NCI-H2196 (cell line): Measurements from ENCODE around the gene STIMATE.

ENCODE experiments used
- DNase-seq: peaks from one replicate; lab custom pipeline; 2025; ENCODE audit not compliant: unreplicated experiment; lab: John Stamatoyannopoulos, UW

STIMATE gene

DNA sequence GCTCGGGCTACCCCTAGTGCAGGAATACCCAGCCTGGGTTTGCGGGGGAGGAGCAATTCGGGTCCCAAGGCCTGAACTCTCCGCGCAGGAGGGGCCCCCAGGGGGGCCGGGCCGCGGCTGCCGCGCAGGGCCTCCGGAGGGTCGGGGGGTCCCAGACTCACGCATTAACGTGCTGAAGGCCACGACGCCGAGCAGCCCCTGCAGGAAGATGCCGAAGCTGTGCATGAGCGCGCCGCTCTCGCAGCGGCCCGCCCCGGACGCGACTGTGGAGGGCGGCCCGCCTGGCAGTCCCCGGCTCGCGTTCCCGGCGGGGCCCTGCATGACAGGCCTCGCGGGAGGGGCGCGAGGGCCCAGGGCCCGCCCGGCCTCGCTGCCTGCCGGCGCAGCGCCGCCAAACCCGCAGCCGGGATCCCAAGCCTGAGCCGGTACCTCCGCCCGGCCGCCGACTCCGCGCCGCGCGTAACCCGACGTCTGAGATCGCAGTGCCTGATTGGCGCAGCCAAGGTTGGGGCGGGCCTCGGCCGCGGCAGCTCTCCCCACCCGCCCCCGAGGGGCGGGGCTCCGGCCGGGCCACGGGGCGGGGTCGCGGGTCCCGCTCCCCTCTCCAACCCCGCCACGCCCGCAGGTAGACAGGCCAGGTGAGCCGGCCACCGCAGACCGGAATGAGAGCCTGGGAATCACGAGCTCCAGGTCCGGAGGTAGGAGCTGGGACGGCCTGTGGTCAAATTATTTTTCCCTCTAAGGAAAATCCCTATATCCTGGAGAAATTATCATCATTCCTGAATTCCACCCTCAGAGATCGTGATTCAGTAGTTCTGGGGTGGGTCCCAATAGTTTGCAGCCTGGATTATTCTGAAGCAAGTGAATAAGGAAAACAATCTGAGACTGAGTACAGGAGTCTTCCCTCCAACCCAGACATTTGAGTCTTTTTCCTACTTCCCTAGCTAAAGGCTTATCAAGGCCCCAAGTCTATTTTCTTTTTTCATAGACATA lies at the start of gene STIMATE:
TSS of gene STIMATE (minus strand) at position 419 of the 993 bp plus-strand sequence. CDS start at position 321, 98 bp downstream.
- peak; percentile 68 for DNase-seq

DNA sequence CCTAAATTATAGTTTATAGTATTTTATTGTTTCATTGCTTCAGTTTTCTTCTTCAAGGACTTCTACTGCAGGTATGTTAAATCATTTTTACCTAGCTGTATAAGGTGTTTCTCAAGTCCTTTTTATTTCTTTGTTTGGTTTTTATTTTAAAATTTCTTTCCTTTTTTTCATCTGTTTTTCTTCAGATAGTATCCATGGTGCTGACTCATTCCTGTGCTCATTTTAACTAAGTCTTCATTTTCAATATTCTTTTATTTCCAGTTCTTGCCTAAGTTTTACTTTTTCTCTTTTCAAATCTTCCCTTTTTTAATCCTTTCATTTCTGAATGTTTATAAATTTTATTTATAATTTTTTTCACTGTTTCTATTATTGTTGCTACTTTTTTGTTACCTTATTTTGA lies 42.3 kb upstream of the STIMATE start:
- DNase-seq = no peak

DNA sequence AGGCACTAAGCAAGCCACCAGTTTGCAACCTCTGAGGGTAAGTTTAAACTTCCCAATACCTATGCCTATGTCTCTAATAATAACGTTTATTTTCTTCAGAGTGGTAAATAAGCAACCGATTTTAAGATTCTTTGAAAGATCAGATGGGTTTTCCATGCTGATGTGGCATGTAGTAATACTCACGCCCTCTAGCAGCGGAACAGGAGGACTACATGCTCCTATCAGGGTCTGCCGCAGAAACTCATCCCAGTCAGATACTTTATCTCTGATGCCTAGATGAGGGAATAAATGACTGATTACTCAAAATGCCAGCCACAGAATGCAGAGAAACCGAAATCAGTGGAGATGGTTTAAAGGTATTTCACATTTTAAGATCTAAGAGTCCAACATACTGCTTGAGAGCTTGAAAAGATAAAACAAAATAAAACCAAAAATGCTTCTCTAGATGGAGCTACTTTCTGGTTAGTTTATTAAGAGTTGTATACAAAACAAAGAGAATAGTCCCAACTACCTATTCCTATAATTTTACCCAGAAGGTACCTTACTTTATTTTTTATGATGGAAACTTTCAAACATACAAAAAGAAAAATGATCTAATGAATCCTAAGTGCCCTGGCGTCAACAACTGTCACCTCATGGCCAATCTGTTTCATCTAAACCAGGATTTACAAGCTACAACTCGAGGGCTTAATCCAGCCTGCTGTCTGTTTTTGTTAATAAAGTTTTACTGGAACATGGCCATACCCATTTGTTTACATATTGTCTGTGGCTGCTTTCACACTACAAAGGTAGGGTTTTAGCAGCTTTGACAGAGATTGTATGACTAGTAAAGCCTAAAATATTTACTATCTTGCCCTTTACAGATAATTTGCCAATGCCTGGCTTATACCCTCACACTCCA lies 37.5 kb upstream of the STIMATE start:
- peak; percentile 18 for DNase-seq

DNA sequence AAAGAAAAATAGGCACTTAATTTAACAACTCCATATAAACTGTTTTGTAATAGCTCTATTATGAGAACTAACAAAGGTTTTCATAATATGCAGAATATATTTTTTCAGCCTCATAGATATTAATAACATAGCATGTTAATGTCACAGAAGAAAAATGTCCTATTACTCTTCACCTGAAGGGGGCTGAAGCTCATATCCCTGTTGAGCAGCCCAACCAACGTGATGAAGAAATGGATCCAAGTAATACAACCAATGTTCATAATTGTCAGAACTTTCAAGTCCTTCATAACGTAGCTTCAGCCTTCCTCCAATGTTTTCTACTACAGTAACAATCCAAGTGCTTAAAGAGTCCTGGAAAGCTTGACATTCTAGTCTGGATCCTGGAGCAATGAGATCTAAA lies 34.5 kb upstream of the STIMATE start:
- no peak for DNase-seq

DNA sequence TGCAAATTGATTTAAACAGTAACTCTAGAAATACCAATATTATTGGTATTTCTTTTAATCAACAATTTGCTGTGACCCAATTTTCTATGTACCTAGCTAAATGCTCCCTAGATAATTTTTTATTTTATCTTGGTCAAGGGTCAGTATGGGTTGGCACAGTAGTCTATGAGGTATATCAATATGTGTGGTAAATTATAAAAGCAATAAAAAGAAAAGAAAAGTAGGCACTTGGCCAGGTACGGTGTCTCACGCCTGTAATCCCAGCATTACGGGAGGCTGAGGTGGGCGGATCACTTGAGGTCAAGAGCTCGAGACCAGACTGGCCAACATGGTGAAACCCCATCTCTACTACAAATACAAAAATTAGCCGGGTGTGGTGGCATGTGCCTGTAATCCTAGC lies 34.0 kb upstream of the STIMATE start:
- DNase-seq = no peak

DNA sequence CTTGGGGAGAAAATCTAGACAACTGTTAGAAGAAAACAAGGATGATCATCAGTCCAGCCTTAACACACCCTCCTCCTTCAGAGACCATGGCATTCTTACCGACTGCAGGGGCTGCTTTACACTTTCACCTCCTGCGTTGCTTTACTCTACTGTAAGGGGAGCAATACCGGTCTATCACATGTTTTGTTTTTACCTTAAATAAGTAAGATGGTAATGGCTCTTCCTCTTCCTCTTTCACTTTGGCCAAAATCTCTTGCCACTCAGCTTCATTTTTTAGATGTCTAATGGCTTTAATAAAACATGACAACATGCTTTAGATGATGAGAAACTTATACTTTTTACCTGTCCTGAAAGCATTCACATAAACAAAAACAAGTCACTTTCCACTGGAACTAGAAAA lies 33.4 kb upstream of the STIMATE start:
- no peak for DNase-seq

DNA sequence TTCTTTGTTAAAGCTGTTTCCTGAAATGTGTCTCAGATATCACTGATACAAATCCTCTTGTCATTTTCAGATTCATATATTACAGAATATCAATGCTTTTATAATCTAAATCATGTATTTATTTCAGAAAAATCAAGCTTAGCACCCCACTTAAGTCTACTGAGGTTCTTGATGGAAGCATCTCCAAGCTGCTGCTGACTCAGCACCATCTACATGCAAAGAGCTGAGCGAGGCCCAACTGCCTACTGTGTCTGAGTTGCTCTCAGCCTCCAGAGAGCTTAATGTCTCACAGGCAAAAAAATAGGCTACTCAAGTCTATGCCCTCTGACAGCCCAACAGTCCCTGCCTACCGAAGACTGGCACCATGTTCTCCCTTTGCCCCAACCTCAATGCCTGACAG lies 29.2 kb upstream of the STIMATE start:
- no peak for DNase-seq

DNA sequence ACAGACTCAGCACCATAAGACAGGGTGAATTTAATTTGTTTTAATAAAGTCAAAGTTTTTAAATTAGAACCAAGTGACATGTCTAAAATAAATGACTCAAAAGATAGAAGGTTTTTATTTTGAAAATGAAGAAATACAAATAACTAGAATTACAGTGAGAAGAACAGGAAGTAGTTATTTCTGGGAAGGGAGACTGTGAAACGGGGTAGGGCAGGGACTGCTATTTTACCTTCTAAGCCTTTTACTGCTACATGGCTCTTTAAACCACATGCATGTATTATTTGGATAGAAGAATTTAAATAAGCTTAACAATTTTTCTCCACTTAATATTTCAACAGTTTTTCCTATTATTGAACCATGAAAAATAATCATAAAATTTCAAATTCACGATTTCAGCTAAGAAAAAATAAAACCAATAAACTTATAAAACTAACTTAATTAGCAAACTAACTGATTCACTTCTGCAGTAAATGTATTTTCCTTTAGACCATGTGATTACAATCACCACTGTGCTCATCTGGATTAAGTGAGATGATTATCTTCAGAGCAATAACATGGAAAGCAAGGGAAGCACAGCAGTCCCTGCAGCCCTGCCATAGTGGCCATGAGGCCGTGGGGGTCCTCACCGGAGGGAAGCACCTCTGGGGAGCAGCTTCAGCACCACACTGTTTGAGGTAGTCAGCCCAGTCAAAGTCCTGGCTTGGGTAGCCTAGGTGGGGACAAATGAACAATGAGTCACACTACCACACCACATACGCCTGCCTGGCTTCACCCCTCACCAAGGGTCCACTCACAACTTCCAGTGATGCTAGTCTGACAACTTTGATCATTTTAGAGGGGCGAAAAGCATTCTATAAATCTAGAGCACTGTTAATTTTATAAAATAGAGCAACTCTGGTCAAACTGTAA lies 28.3 kb upstream of the STIMATE start:
- DNase-seq = no peak

DNA sequence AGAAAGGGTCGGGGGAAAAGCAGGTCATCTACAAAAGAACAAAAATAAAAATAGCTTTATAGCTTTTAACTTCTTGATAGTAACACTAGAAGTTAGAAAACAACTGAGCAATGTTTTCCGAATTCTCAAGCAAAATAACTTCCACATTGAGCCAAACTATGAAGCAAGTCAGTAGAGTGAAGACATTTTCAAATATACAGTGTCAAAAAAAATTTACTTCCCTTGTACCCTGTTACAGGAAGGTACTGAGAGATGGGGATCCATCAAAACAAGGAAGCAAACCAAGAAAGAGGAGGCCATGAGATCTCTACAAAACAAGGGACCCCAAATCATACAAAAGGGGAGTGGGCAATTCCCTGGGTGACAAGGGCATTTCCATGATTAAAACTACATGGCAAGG lies 26.6 kb upstream of the STIMATE start:
- DNase-seq = no peak

DNA sequence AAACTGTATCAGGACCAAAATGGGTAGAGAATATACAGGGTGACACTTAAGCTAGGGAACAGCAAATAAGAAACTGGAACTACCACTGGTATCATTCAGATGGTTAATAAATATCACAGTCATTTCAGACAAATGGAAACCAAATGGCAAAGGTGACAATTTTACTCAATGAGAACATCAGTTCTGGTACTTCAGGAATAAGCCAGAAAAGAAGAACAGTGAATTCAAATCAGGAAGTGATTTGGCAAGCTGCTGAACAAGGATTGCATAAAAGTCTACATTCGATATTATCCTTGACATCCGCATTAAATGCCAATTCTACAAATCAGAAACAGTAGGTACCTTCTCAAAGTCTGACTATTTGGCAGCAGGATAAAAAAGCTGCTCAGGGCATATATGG lies 23.5 kb upstream of the STIMATE start:
- no peak for DNase-seq

DNA sequence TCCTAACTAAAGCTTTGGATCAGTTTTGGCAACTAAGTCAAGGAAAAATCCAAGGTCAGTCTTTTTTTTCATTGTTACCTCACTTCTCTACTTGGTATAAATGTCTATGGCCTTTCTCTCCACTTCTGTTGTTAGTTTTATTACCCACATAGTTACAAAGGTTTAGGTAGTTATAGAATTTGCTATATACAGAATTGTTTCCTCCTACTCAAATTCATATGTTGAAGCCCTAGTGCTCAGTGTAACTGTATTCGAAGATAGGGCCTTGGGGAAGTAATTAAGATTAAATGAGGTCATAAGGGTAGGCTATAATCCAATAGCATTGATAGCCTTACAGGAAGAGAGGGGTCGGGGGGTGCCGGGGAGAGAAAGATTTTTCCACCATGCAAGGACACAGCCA lies 19.7 kb upstream of the STIMATE start:
- no peak for DNase-seq

DNA sequence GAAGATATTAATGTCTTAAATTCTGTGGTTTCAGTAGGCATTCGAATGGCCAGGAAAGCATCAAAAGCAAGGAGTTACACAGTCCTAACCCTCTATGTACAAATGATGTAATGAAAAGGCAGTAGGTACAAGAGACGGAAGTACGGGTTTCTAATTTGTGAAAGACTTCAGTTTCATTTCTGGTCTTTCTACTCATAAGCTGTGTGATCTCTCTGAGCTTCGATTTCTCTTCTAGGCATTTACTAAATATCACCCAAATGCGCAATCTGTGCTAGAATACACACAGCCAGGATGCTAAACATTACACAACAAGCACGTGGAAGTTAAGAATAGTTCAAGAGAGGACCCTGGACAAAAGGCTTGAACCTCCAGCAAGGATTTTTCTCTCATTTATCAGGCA lies 17.9 kb upstream of the STIMATE start:
- no peak for DNase-seq

DNA sequence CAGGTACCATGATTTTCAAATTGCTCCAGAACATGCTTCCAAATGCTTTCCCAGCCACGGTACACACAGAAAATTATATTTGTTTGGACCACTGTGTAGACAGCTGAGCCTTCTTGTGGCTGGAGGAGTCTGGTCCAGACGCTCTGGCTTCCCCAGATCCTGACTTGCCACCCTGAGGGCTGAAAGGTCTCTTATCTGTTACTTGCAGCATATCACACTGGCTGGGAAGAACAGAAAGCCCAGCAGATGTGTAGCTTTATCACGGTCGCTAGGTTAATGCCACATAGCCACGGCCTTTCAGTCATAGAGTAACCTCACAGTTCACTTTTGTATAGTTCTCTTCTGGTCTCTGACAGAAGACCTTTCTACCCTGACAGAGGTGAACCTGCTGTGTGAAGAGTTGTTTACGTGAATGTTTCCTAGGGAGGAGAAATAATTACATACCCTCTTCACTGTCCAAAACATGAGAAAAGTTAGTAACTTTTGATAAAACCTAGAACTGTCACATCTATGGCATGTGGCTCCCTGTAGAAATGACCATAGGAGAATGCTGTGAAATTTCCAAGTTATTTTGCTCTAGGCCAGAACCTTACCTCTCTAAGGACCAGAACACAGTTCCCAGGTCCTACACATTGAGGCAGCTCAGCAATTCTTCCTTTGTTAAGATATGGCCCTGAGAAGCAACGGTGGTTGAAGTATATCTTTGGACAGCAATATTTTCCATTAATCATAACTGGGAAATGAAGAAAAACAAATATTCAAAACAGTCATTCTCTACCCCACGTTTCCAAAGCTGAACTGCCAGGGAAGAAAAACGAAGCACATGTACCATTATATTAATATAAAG lies 15.8 kb upstream of the STIMATE start:
- no peak for DNase-seq

DNA sequence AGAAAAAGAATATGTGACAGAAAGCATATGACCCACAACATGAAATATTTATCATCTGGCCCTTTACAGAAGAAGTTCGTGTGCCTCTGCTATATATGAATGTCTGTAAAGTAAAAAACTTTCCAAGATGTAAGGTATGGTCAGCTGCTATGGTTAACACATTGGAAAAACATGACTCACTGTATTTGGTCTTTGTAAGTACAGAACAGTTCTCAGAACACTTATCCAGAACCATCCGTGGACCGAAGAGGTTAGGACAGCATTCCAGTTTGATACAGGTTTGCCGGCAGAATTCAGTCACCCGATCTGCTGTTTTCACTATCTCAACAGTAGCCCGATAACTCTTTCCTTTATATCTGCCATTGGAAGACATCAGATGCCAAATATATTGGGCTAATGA lies 13.5 kb upstream of the STIMATE start:
- DNase-seq = no peak

DNA sequence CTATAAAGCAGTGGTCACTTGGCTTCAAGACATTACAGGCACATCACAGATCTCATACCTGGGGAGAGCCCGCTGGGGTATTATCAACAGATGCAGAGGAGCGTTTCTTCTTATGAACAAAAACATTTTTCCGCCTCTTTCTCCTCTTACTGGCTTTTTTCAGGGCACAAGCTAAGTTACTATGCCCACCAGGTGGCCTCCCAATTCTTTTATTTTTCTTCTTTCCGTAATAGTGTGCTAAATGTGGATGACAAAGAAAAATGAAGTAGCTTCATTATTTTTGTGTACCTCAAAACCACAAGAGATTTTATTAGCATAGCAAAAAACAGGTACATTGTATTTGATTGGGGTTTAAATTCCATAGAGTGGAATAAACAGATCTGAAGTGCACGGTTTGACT lies 10.1 kb upstream of the STIMATE start:
- no peak for DNase-seq

DNA sequence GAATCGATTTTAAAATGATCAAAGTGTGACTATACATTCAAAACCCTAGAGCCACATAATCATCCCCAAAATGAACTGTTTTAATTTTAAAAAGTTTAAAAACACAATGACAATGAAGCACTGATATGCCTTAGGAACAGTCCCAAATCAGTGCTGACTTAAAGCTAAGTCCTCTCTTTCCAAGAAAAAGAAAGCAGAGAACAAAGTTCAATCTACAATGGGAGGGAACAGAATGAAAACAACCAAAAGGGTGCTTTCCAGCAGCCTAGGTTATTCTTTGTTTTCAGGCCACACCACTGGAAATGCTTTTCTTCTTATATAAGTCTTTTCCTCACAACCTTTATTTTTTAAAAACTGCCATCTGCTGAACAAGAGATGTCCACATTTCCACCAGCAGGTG lies 7.2 kb upstream of the STIMATE start:
- DNase-seq = no peak

DNA sequence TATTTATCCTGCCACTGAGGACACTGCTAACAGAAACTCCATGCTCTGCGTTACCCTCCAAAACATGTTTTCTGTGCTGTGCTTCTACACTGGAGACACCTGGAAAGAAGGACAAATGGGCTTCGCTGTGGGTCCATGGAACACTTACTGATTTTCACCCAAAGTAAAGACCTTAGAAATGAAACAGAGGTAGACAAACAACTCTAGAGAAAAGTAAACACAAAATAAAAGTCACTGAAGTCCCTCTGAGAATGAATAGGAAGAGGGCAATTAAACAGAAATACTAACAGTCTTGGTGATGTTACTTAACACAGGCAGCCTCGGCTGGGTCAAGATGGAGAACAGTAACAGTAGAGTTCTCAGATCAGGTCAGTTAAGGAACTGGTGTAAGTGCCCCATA lies 6.7 kb upstream of the STIMATE start:
- no peak for DNase-seq

DNA sequence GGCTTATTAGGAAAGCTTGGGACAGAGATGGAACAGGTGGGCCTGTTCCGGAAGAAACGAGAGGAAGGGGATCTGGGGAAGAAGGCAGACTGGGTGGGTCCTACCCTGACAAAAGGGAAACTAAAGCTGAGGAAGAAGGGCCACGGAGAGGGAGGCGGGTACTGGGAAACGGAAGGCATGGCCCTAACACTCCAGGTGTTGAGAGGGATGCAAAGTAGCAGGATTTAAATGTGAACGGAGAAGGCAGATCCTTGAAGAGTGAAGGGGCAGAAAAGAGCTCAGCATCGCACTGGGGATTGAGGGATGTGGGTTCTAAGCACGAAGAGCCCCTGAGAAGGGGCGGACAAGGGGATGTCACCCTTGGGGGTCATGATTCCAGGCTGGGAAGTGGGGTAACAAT lies 735 bp downstream of the STIMATE start:
- DNase-seq = no peak

DNA sequence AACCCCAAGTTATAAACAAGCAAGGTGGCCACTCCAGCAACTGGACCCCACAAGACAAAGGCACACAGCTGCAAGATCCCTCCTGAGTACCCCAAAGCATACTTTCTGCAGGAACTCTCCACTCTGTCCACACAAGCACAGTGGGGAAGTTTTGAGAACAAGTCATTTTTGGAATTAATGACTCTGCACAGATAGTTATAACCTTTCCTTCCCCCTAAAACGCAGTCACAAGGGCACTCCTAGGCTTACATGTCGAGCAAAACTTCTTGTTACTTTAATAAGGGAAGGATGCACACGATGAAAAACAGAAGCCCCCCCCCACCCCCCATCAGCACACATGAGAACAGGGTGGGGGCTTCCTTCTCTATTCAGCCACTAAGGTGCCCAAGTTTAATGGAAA lies 1.2 kb downstream of the STIMATE start:
- no peak for DNase-seq

DNA sequence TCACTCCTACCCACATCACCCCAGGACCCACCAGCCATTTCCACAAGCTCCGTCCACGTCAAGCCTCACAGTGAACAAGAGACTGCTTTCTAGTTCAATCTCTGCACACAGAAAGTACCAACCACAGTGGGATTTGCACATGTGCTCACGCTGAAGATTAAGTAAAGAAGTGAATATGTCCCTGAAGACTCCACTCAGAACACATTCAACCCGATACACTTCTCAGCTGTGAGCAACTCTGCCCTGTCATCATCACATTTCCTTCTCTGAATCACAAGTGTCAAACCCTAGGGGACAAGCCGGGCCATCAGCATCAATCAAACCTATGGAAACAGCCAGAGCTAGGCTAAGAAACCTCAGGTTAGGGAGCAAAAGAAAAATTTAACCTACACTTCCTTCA lies 1.9 kb downstream of the STIMATE start:
- no peak for DNase-seq
